GM13977 (cell line): ENCODE results near the gene CREBBP.

Experiments
- DNase-seq: peaks from one replicate; pipeline ENCODE4 v3.0.0; 2012; ENCODE audit warnings: low spot score
- in situ Hi-C: fragments of 300-500 bp; cut with MboI; formaldehyde crosslinking; loops from one replicate; pipeline ENCODE4 v1.12.0; 2022; ENCODE audit warnings: low sequenced_read_pairs, low pct_unique_long_range_greater_than_20kb, mixed read lengths, inconsistent platforms; ENCODE audit not compliant: unreplicated experiment
- TF ChIP-seq, protein P1 (sequence below): IDR thresholded peaks from 2 replicates; pipeline ENCODE4 v1.5.1; 2012; ENCODE audit warnings: mild to moderate bottlenecking, control low read depth; ENCODE audit not compliant: insufficient read depth; ENCODE audit errors: extremely low read depth, missing control alignments

The CREBBP gene

DNA sequence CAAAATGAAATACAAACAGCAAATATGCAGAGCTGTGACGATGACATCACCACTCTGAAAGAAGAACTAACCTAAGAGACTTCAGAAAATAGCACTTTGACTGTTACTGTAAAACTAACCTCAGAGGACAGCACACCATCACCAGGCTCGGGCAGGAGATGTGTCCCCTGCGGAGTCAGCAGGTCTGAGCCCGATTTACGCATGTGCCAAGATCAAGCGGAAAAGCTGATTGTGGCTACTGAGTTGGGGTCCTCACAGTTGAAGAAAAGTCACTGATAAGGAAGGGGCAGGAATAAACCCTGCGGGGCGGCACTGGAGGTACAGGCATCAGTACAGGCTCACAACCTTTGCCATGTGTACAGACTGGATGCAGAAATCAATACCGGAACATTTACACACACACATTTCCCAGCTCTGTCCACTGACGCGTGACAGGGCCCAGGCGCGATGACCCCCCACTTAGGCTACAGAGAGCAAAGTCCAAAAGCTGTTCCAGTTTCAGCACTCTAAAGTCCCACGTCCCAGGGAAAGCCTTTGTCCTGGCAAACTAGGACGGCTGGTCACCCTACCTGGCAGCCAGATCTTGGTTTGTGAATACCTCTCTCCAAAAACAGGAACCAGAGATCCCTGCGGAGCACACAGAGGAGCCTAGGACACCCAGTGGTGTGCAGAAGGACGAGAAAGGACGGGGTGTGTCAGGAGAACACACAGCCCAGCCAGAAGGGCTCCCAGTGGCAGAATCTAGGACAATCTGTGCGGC, 184.7 kb downstream of the CREBBP start:
- TF ChIP-seq, protein P1, sequence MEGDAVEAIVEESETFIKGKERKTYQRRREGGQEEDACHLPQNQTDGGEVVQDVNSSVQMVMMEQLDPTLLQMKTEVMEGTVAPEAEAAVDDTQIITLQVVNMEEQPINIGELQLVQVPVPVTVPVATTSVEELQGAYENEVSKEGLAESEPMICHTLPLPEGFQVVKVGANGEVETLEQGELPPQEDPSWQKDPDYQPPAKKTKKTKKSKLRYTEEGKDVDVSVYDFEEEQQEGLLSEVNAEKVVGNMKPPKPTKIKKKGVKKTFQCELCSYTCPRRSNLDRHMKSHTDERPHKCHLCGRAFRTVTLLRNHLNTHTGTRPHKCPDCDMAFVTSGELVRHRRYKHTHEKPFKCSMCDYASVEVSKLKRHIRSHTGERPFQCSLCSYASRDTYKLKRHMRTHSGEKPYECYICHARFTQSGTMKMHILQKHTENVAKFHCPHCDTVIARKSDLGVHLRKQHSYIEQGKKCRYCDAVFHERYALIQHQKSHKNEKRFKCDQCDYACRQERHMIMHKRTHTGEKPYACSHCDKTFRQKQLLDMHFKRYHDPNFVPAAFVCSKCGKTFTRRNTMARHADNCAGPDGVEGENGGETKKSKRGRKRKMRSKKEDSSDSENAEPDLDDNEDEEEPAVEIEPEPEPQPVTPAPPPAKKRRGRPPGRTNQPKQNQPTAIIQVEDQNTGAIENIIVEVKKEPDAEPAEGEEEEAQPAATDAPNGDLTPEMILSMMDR, result no peak
- no peak for DNase-seq
- in situ Hi-C loops, result loop anchor here (25.0 kb wide), 1 partner anchor 192 kb away; the partner anchor contains the start of gene CREBBP

DNA sequence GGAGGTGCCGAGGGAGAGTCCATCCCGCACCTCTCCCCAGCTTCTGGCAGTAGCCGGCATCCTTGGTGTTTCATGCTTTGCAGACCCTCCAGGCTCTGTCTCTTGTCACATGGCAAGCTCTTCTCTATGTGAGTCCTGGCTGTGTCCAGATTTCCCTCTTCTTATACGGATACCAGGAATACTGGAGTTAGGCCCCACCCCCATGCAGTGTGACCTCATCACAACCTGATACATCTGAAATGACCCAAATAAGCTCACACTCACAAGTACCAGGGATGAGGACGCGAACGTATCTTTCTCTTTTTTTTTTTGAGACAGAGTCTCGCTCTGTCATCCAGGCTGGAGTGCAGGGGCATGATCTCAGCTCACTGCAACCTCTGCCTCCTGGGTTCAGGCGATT, 186.5 kb downstream of the CREBBP start:
- in situ Hi-C loops, result loop anchor here (25.0 kb wide), 1 partner anchor 193 kb away; the partner anchor contains the start of gene CREBBP
- DNase-seq, result no peak

GRCh38 chr16:3691761-3692160, 188.8 kb downstream of the CREBBP start:
- TF ChIP-seq, protein P1, result no peak
- in situ Hi-C loops, result loop anchor here (25.0 kb wide), 1 partner anchor 196 kb away; the partner anchor contains the start of gene CREBBP
- no peak for DNase-seq

More for the DNA sequence above, 186.5 kb downstream of the CREBBP start:
- TF ChIP-seq, protein P1, result no peak

DNA sequence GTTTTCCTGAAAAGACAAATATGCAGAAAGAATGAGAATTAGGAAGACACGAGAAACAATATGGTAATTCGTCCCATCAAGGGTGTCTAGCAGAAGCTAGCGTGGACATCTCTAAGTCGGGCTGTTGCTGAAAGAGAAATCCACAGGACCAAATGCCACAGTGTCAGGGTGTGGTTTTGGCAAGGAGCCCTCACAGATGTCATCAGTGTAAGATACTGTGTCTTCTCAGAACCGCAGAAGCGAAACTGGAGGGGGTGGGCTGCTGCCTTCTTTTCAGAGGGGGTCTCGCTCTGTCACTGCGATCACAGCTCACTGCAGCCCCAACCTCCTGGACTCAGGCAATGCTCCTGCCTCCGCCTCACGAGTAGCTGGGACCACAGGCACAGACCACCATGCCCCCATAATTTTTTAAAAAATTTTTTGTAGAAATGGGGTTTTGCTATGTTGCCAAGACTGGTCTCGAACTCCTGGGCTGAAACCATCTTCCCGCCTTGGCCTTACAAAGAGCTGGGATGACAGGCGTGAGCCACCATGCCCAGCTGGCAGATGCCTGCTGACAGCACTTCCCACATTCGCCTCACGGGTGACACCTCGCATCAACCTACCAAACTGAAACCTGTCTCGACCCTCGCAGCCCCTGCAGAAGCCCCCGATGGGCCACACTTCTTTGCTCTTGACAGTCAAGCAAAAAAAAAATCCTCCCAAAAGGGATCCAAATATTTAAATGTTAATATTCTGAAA, 189.4 kb downstream of the CREBBP start:
- in situ Hi-C loops, result loop anchor here (25.0 kb wide), 1 partner anchor 196 kb away; the partner anchor contains the start of gene CREBBP
- DNase-seq, result no peak
- TF ChIP-seq, protein P1, result no peak

- in situ Hi-C loops, result loop anchor here (25.0 kb wide), 1 partner anchor 197 kb away; the partner anchor contains the start of gene CREBBP
- peak; percentile 85 for DNase-seq
- TF ChIP-seq, protein P1, result peak; percentile 96
Measured at GRCh38 chr16:3690470-3690928, 190.0 kb downstream of the CREBBP start.

DNA sequence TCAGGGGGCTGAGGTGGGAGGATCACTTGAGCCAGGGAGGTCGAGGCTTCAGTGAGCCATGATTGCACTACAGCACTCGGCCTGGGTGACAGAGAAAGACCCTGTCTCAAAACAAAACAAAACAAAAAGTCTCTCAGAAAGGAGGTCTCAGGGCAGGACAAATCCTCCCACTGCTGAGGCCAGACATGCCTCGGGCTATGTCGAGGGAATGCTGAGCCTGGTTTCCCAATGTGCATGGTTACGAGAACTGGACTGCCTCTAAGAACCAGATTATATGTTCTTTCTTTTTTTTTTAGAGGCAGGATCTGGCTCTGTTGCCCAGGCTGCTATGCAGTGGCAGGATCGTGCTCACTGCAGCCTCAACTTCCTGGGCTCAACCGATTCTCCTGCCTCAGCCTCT, 190.8 kb downstream of the CREBBP start:
- DNase-seq, result no peak
- in situ Hi-C loops, result loop anchor here (25.0 kb wide), 1 partner anchor 198 kb away; the partner anchor contains the start of gene CREBBP
- TF ChIP-seq, protein P1, result no peak
